ENCODE data around the gene KRT15.

DNA sequence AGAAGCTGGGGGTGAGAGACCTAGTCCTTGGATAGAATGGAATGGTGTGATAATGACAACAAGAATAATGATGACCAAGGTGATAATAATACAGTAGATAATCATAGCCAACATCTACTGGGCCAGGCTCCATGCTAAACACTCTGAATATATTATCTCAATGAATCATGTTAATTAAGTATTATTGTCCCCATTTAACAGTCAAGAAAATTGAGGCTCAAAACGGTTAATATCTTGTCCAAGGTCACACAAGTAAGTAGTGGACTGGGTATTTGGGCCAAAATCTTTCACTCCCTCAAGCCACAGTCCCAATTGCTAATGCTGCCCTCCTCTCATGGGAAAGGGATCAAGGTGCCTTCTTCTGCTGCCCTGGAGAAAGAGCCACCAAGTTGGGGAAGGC lies 13.3 kb upstream of the KRT15 start:
- TF ChIP-seq, protein P1, sequence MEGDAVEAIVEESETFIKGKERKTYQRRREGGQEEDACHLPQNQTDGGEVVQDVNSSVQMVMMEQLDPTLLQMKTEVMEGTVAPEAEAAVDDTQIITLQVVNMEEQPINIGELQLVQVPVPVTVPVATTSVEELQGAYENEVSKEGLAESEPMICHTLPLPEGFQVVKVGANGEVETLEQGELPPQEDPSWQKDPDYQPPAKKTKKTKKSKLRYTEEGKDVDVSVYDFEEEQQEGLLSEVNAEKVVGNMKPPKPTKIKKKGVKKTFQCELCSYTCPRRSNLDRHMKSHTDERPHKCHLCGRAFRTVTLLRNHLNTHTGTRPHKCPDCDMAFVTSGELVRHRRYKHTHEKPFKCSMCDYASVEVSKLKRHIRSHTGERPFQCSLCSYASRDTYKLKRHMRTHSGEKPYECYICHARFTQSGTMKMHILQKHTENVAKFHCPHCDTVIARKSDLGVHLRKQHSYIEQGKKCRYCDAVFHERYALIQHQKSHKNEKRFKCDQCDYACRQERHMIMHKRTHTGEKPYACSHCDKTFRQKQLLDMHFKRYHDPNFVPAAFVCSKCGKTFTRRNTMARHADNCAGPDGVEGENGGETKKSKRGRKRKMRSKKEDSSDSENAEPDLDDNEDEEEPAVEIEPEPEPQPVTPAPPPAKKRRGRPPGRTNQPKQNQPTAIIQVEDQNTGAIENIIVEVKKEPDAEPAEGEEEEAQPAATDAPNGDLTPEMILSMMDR (IDR thresholded peaks at IDR 0.05), result no peak
- TF ChIP-seq ZFX (IDR thresholded peaks at IDR 0.05; ENCODE audit: borderline replicate concordance), result no peak

All from 22Rv1 (cell line).